ENCODE results near the gene PDE4A. TPM values are rescaled to one million over a fixed set of nuclear protein-coding genes. Genes with fewer than 3 reads are reported as not detected.

PDE4A gene
- total and polyA plus RNA-seq, 2 donors (not counting 3 experiments of a cell fraction or from before 2014, with no cell fraction given), result 3.8 to 10.0 TPM

GRCh38 chr19:10478903-10479384, 58.6 kb downstream of the PDE4A start:
- Histone ChIP-seq H3K36me3 (ENCODE audit: control insufficient read depth in 2 of 2, extremely low read depth in 1 of 2, insufficient read depth in 2 of 2, low read length in 2 of 2) (no peaks in the 10 kb centered on the region), H3K4me3 (replicated peaks in 1 of 3; ENCODE audit: insufficient read depth in 1 of 3, low read depth in 1 of 3, low read length in 3 of 3) (peak overlapping the region in 1 of 3 experiments; percentile 11), H3K4me1 (ENCODE audit: control insufficient read depth, extremely low read depth, insufficient read depth, low read length) (peaks cover 7% of the 10 kb centered on the region), H3K9me3 (replicated peaks; ENCODE audit: control insufficient read depth, insufficient read depth, low read length) (no peaks in the 10 kb centered on the region), H3K79me2 (ENCODE audit: control insufficient read depth, insufficient read depth, low read length) (no peaks in the 10 kb centered on the region), H3K4me2 (ENCODE audit: insufficient read depth, low read length) (peak overlapping the region; percentile 56), H4K20me1 (replicated peaks; ENCODE audit: control insufficient read depth, extremely low read depth, insufficient read depth, low read length) (no peaks in the 10 kb centered on the region), H3K9me1 (replicated peaks; ENCODE audit: control insufficient read depth, extremely low read depth, insufficient read depth, low read length) (no peaks in the 10 kb centered on the region), H2AFZ (ENCODE audit: low read depth, low read length) (peak overlapping the region; percentile 88), H3K27me3 (ENCODE audit: control insufficient read depth in 2 of 2, insufficient read depth in 2 of 2, low read length in 2 of 2) (no peaks in the 10 kb centered on the region), H3K9ac (replicated peaks; ENCODE audit: extremely low read depth, insufficient read depth, low read length) (no peak overlapping the region), H3K27ac (ENCODE audit: insufficient read depth, low read depth, low read length) (no peak overlapping the region)
- ChIA-PET CTCF (interaction anchor here (0.6 to 2.3 kb wide), 30 partner anchors 9 to 386 kb away, joined by 3 to 22 read pairs (median 4); partner anchors contain the start of genes CDC37 and DNM2), POLR2A (interaction anchor here (0.6 to 0.8 kb wide), 2 partner anchors 33 to 47 kb away, joined by 3 to 4 read pairs; no protein-coding TSS in a partner anchor)
- dilution Hi-C loops (cut with MboI; ENCODE audit: extremely low pct_ligation_motif_present, low sequenced_read_pairs) (no loop called here), intact Hi-C loops (cut with micrococcal nuclease) (loop anchor here (2.0 to 10.0 kb wide), 2 partner anchors 74 to 216 kb away; no protein-coding TSS in a partner anchor)
- TF ChIP-seq GATA2 (IDR thresholded peaks at IDR 0.05; ENCODE audit: insufficient read depth, insufficient read length, low read depth, low read length), result no peak
- TF ChIP-seq MAX (IDR thresholded peaks at IDR 0.05; ENCODE audit: insufficient read depth, insufficient read length), result peak; percentile 55
- TF ChIP-seq POLR2AphosphoS5 (IDR thresholded peaks at IDR 0.05; ENCODE audit: insufficient read depth, low read depth, low read length), result no peak
- TF ChIP-seq POLR2A (IDR thresholded peaks at IDR 0.05; ENCODE audit: low read depth, low read length), result no peak
- no peak for TF ChIP-seq MYC (IDR thresholded peaks at IDR 0.05; ENCODE audit: low read depth, low read length)
- TF ChIP-seq CTCF (IDR thresholded peaks at IDR 0.05; ENCODE audit: extremely low read depth in 1 of 2, insufficient read depth in 1 of 2, low read depth in 1 of 2, low read length in 2 of 2), result peak in 1 of 2 donors; percentile 71
- TF ChIP-seq FOS (IDR thresholded peaks at IDR 0.05; ENCODE audit: borderline replicate concordance, insufficient read depth, low read length), result no peak
- no peak for TF ChIP-seq JUN (IDR thresholded peaks at IDR 0.05; ENCODE audit: borderline replicate concordance, insufficient read depth, insufficient read length, low read depth)
- no peak for TF ChIP-seq EZH2 (IDR thresholded peaks at IDR 0.05; ENCODE audit: borderline replicate concordance, low read depth, low read length, severe bottlenecking)
- DNase-seq (ENCODE audit: low read depth, low spot score) (peak; percentile 95), FAIRE-seq (peak; percentile 85)
- BruUV-seq (replicated peaks), result no TSS peak

Data from endothelial cell of umbilical vein (primary cell).